Right lobe of liver (tissue), 6 donors: ENCODE results near the gene NEUROG3. TPM values are rescaled to one million over a fixed set of nuclear protein-coding genes. Genes with fewer than 3 reads are reported as not detected.
A peak's percentile ranks its signal among the peaks of the same experiment; 100 is the strongest.

Experiments
- ATAC-seq, 4 donors: fragments of 200-7000 bp; cut with Tn5 transposase; one replicate each; pipeline ENCODE4 v1.9.1; 2020; ENCODE audit warnings: mild to moderate bottlenecking in 4 of 4, moderate library complexity in 4 of 4
- DNase-seq, 3 donors: peaks; one replicate each; pipeline ENCODE4 v3.0.0-alpha.2; 2020
- H3K27ac ChIP-seq, 3 donors: fragments of 200-600 bp; one replicate each; pipeline ENCODE4 v1.8.0; 2022
- H3K27me3 ChIP-seq, 2 donors: fragments of 200-600 bp; one replicate each; pipeline ENCODE4 v1.8.0; 2022
- H3K36me3 ChIP-seq, 4 donors: fragments of 200-600 bp; sonication (generic) in 1 of 4; one replicate each; pipeline versions ENCODE4 v1.5.1 to v1.8.0; 2017 to 2022; ENCODE audit warnings: control low read depth in 1 of 4
- H3K4me1 ChIP-seq, 4 donors: fragments of 200-600 bp; sonication (generic) in 1 of 4; one replicate each; pipeline versions ENCODE4 v1.5.1 to v1.8.0; 2017 to 2022; ENCODE audit warnings: control low read depth in 1 of 4
- H3K4me3 ChIP-seq, 3 donors: fragments of 200-600 bp; one replicate each; pipeline ENCODE4 v1.8.0; 2022
- H3K9me3 ChIP-seq, 4 donors: fragments of 200-600 bp; sonication (generic) in 1 of 4; one replicate each; pipeline versions ENCODE4 v1.5.1 to v1.8.0; 2017 to 2022; ENCODE audit warnings: control low read depth in 1 of 4
- POLR2A ChIP-seq: fragments of 450-650 bp; IDR thresholded peaks from one replicate; pipeline ENCODE4 v1.6.1; 2017; ENCODE audit warnings: antibody characterized with exemption, mild to moderate bottlenecking
- WGBS: methylation state at CpG from one replicate; pipeline ENCODE4 v1.1.6; 2018; ENCODE audit warnings: low coverage, low lambda C conversion rate; ENCODE audit not compliant: insufficient coverage; ENCODE audit errors: missing lambda C conversion rate; 5-methylcytosine and 5-hydroxymethylcytosine counted together
- intact Hi-C, 2 donors: fragments of 100-400 bp; cut with DNase I; formaldehyde crosslinking; loops; one replicate each; pipeline versions ENCODE4 v1.11.2 to v1.14.1; 2022
- total RNA-seq, 6 experiments: library from RNA; depleted of rRNA in 2 of 6; stranded (reverse); fragments of >200 nt in 2 of 6; fragmentation: NEBNext Ultra II Directional in 3 of 6; extraction: Animal tissue kit (Norgen Biotek cat#: 25700) in 3 of 6; gene quantifications; one replicate each; pipeline versions ENCODE4 v1.1.0 to v1.2.4, GENCODE V29; 2016 to 2023
- TF ChIP-seq, protein P1 (sequence below), 4 donors: fragments of 200-600 bp in 3 of 4; fragments of 450-650 bp in 1 of 4; IDR thresholded peaks; one replicate each; pipeline versions ENCODE4 v1.5.1 to v1.8.0; 2016 to 2022; ENCODE audit warnings: antibody characterized with exemption in 4 of 4, mild to moderate bottlenecking in 2 of 4
- donor health status: DM: no; HTN: yes; CAD: no.
- donor health status: DM: no; HTN: no; CAD: no.
- donor health status: DM: no; HTN: no; CAD: no.
- donor health status: DM: no; HTN: yes; CAD: no.
- donor health status: DM: no; HTN: yes; CAD: no.

NEUROG3 gene
- total RNA-seq, 6 experiments from 2014 or later: not detected

DNA sequence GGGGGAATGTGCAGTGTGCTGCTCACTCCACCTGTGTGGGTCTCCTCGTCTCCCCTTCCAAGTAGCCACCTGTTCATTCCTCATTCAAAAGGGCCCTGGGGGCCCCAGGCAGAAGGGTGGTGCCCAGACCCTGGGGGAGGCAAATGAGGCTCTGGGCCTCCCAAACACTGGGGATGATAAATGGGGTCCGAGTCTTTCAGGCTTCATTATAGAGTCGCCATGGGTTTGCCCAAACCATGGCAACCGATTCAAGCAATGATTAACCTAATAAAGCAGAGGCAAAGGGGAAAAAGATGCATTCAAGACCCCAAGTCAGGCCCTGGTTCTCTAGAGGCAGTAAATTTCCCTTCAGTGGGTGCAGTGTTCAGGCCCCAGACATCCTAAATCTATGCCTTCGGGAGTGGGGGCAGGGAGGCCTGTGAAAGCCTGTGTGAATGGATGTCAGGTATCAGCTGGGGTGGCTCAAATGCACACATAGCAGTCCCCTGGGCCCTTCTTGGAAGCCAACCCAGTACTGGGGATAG is 10.4 kb downstream of the NEUROG3 start:
- Histone ChIP-seq H3K9me3 (no peaks in the 10 kb centered on the region), H3K27me3 (no peaks in the 10 kb centered on the region), H3K4me1 (no peaks in the 10 kb centered on the region), H3K27ac (no peak overlapping the region), H3K4me3 (no peak overlapping the region), H3K36me3 (no peaks in the 10 kb centered on the region)
- TF ChIP-seq, protein P1, sequence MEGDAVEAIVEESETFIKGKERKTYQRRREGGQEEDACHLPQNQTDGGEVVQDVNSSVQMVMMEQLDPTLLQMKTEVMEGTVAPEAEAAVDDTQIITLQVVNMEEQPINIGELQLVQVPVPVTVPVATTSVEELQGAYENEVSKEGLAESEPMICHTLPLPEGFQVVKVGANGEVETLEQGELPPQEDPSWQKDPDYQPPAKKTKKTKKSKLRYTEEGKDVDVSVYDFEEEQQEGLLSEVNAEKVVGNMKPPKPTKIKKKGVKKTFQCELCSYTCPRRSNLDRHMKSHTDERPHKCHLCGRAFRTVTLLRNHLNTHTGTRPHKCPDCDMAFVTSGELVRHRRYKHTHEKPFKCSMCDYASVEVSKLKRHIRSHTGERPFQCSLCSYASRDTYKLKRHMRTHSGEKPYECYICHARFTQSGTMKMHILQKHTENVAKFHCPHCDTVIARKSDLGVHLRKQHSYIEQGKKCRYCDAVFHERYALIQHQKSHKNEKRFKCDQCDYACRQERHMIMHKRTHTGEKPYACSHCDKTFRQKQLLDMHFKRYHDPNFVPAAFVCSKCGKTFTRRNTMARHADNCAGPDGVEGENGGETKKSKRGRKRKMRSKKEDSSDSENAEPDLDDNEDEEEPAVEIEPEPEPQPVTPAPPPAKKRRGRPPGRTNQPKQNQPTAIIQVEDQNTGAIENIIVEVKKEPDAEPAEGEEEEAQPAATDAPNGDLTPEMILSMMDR (IDR thresholded peaks at IDR 0.05): no peak
- no peak for TF ChIP-seq POLR2A
- ATAC-seq (no peak), DNase-seq (no peak)
- intact Hi-C loops: no loop called here
- 59% methylated on average over 5 of the region's 5 CpGs for WGBS

DNA sequence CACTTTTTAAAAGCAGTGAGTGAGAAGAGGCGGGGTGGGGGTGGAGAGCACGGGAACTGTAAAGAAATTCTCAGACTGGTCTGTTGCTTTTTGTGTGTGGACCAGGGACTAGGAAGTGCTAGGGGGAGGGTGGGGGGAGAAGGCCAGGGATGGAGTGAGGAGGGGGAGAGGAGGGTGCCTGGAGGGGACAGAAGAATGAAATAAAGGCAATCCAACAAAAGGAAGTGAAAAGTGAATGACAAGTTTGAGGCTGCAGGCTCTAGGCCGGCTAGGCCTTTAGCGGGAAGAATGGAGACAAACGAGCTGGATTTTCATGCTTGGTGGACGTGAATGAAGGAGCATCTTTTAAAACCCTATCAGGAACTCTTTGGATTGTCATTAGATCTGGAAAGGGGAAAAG is 13.7 kb downstream of the NEUROG3 start:
- no peak for TF ChIP-seq POLR2A
- TF ChIP-seq, protein P1 (IDR thresholded peaks at IDR 0.05): no peak
- no peak overlapping the region for H3K27ac ChIP-seq
- H3K27me3 ChIP-seq: no peaks in the 10 kb centered on the region
- H3K4me3 ChIP-seq: no peak overlapping the region
- no peaks in the 10 kb centered on the region for H3K4me1 ChIP-seq
- no peaks in the 10 kb centered on the region for H3K9me3 ChIP-seq
- no peak for ATAC-seq
- DNase-seq: no peak
- intact Hi-C loops: no loop called here
- no peaks in the 10 kb centered on the region for H3K36me3 ChIP-seq
- 58% methylated on average over 5 of the region's 6 CpGs for WGBS

DNA sequence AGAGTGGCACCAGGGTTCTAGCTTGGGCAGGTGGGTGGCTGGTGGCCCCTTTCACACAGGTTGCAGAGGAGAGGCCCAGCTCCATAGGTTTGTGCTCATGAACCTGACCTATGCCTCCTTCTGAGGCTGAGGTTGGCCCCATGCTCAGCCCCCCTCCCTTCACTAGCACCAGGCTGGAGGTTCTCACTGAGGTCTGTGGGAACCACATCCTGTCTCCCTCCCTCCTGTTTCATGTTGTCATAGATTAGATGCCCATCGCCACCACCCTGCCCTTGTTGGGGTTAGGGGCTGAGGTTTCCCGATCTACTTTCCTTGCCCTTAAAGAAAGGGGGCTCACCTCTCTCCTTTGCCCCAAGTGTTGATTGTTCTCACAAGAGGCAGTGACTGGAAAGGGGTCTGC is 14.7 kb downstream of the NEUROG3 start:
- ATAC-seq: peak in 1 of 4 donors; percentile 31

DNA sequence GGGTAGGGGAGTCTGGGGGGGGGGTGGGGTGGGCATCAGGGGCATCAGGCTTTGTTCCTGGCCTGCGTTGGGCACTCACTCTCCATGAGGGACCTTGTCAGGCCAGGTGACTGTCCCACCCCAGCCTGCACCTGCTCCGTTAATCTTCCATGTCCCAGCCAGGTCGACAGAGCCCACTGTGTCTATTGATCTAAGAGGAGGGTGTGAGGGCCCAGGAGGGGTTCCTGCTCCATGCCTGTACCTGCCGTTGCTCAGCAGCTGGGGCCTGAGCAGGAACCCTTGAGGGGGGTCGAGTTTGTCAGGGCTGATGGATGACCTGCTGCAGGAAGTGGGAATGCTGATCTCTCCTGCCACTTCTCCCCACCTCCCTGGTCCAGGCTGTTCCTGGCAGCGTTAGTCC is 18.6 kb downstream of the NEUROG3 start:
- WGBS: 9% methylated on average over 4 of the region's 6 CpGs
- intact Hi-C loops: no loop called here
- TF ChIP-seq, protein P1 (IDR thresholded peaks at IDR 0.05): no peak
- no peak for TF ChIP-seq POLR2A
- H3K9me3 ChIP-seq: peaks cover 0 to 8% (median under 1%) of the 10 kb centered on the region in 4 donors
- no peak overlapping the region for H3K4me3 ChIP-seq
- no peaks in the 10 kb centered on the region for H3K4me1 ChIP-seq
- ATAC-seq: no peak
- H3K36me3 ChIP-seq: no peaks in the 10 kb centered on the region
- no peaks in the 10 kb centered on the region for H3K27me3 ChIP-seq
- no peak for DNase-seq
- H3K27ac ChIP-seq: no peak overlapping the region

More for the DNA sequence above, 14.7 kb downstream of the NEUROG3 start:
- no peak for TF ChIP-seq POLR2A
- TF ChIP-seq, protein P1 (IDR thresholded peaks at IDR 0.05): no peak
- Histone ChIP-seq H3K27me3 (no peaks in the 10 kb centered on the region), H3K27ac (no peak overlapping the region), H3K36me3 (no peaks in the 10 kb centered on the region), H3K4me3 (no peak overlapping the region), H3K4me1 (no peaks in the 10 kb centered on the region), H3K9me3 (no peaks in the 10 kb centered on the region)
- no CpG with 5 or more reads among the region's 2 CpGs for WGBS
- intact Hi-C loops: no loop called here
- DNase-seq: no peak

DNA sequence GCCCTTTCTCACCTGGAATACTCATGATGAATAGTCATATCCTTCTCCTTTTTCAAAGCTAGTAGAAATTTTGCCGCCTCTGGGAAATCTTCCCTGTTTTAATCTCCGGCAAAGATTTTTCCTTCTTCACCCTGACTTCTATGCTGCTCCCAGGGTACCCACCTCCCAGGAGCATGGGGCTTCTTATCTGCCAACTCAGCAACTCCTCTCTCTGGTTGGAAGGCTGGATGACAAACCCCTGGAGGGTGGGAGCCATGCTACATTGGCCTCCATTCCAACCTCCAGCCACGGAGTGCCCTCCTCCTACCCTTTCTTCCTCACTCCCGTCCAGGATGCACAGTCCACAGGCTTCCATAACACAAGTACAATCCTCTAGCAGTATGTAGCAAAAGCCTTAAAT is 19.9 kb downstream of the NEUROG3 start:
- peaks cover 0 to 9% (median 4%) of the 10 kb centered on the region in 4 donors for H3K9me3 ChIP-seq
- ATAC-seq (no peak), DNase-seq (no peak)
- H3K27ac ChIP-seq: no peak overlapping the region
- 55% methylated on average over 4 of the region's 4 CpGs for WGBS
- TF ChIP-seq POLR2A: no peak
- TF ChIP-seq, protein P1 (IDR thresholded peaks at IDR 0.05): no peak
- H3K4me3 ChIP-seq: no peak overlapping the region
- intact Hi-C loops: no loop called here
- no peaks in the 10 kb centered on the region for H3K27me3 ChIP-seq
- no peaks in the 10 kb centered on the region for H3K36me3 ChIP-seq
- no peaks in the 10 kb centered on the region for H3K4me1 ChIP-seq
